ENCODE results near the gene LHFPL3.
A peak's percentile ranks its signal among the peaks of the same experiment; 100 is the strongest.
"Not testable (repeated sequence)": the region's sequence is repeated elsewhere in the genome, so short reads cannot be mapped to it uniquely, and the experiment has no call there.

LHFPL3 gene

GRCh38 chr7:104898434-104898833 lies 570.0 kb downstream of the LHFPL3 start:
- no peak for DNase-seq (ENCODE audit: low read depth)

GRCh38 chr7:104900525-104901239 lies 572.3 kb downstream of the LHFPL3 start:
- no peak for DNase-seq (ENCODE audit: low read depth)

GRCh38 chr7:104901240-104901619 lies 572.8 kb downstream of the LHFPL3 start:
- DNase-seq (ENCODE audit: low read depth), result no peak

- DNase-seq (ENCODE audit: low read depth), result no peak
Observed at GRCh38 chr7:104902183-104902582, 573.8 kb downstream of the LHFPL3 start.

- no peak for DNase-seq (ENCODE audit: low read depth)
Observed at GRCh38 chr7:104903044-104903443, 574.6 kb downstream of the LHFPL3 start.

GRCh38 chr7:104903846-104904245 lies 575.4 kb downstream of the LHFPL3 start:
- no peak for DNase-seq (ENCODE audit: low read depth)

GRCh38 chr7:104906032-104906431 lies 577.6 kb downstream of the LHFPL3 start:
- DNase-seq (ENCODE audit: low read depth), result no peak

GRCh38 chr7:104906556-104906955 lies 578.2 kb downstream of the LHFPL3 start:
- no peak for DNase-seq (ENCODE audit: low read depth)

GRCh38 chr7:104908636-104909035 lies 580.2 kb downstream of the LHFPL3 start:
- DNase-seq (ENCODE audit: low read depth), result no peak

- no peak for DNase-seq (ENCODE audit: low read depth)
Observed at GRCh38 chr7:104909096-104909495, 580.7 kb downstream of the LHFPL3 start.

GRCh38 chr7:104914421-104914820 lies 586.0 kb downstream of the LHFPL3 start:
- DNase-seq (ENCODE audit: low read depth), result no peak

GRCh38 chr7:104921596-104921995 lies 593.2 kb downstream of the LHFPL3 start:
- no peak for DNase-seq (ENCODE audit: low read depth)

- DNase-seq (ENCODE audit: low read depth), result no peak
Observed at GRCh38 chr7:104922182-104923009, 594.0 kb downstream of the LHFPL3 start.

- DNase-seq (ENCODE audit: low read depth), result peak; percentile 58
Observed at GRCh38 chr7:104923010-104923421, 594.6 kb downstream of the LHFPL3 start.

GRCh38 chr7:104926189-104926588 lies 597.8 kb downstream of the LHFPL3 start:
- DNase-seq (ENCODE audit: low read depth), result not testable (repeated sequence)

- no peak for DNase-seq (ENCODE audit: low read depth)
Observed at GRCh38 chr7:104926601-104927041, 598.2 kb downstream of the LHFPL3 start.

GRCh38 chr7:104927055-104927454 lies 598.7 kb downstream of the LHFPL3 start:
- no peak for DNase-seq (ENCODE audit: low read depth)

GRCh38 chr7:104928721-104929400 lies 600.5 kb downstream of the LHFPL3 start:
- DNase-seq (ENCODE audit: low read depth), result no peak

GRCh38 chr7:104929921-104930320 lies 601.5 kb downstream of the LHFPL3 start:
- no peak for DNase-seq (ENCODE audit: low read depth)

- DNase-seq (ENCODE audit: low read depth), result no peak
Observed at GRCh38 chr7:104931181-104931781, 602.9 kb downstream of the LHFPL3 start.

GRCh38 chr7:104933022-104933421 lies 604.6 kb downstream of the LHFPL3 start:
- DNase-seq (ENCODE audit: low read depth), result no peak

- DNase-seq (ENCODE audit: low read depth), result no peak
Observed at GRCh38 chr7:104933521-104933988, 605.2 kb downstream of the LHFPL3 start.

Data from activated T-cell treated with anti-CD3 and anti-CD28 coated beads for 48 hours (primary cell).